Activated CD8-positive, alpha-beta memory T cell treated with anti-CD3 and anti-CD28 coated beads for 24 hours (primary cell): ENCODE measurements around the gene PTPRN2.

ENCODE experiments used
- DNase-seq: peaks from one replicate; pipeline ENCODE4 v3.0.0-alpha.2; 2020

The PTPRN2 gene

GRCh38 chr7:158097106-158097452 lies 490.5 kb downstream of the PTPRN2 start:
- no peak for DNase-seq

GRCh38 chr7:158096582-158096981 lies 491.0 kb downstream of the PTPRN2 start:
- no peak for DNase-seq

GRCh38 chr7:158094671-158095226 lies 492.9 kb downstream of the PTPRN2 start:
- DNase-seq: no peak

GRCh38 chr7:158094046-158094445 lies 493.6 kb downstream of the PTPRN2 start:
- no peak for DNase-seq

- no peak for DNase-seq
Measured at GRCh38 chr7:158093156-158093796, 494.3 kb downstream of the PTPRN2 start.

GRCh38 chr7:158087196-158087595 lies 500.4 kb downstream of the PTPRN2 start:
- DNase-seq: no peak

- no peak for DNase-seq
Measured at GRCh38 chr7:158085741-158086695, 501.6 kb downstream of the PTPRN2 start.

GRCh38 chr7:158084555-158084954 lies 503.1 kb downstream of the PTPRN2 start:
- no peak for DNase-seq

- DNase-seq: no peak
Measured at GRCh38 chr7:158083526-158084310, 503.9 kb downstream of the PTPRN2 start.

- DNase-seq: no peak
Measured at GRCh38 chr7:158082761-158083160, 504.9 kb downstream of the PTPRN2 start.

- no peak for DNase-seq
Measured at GRCh38 chr7:158080899-158081445, 506.7 kb downstream of the PTPRN2 start.

- no peak for DNase-seq
Measured at GRCh38 chr7:158077934-158078910, 509.4 kb downstream of the PTPRN2 start.

GRCh38 chr7:158077151-158077840 lies 510.3 kb downstream of the PTPRN2 start:
- DNase-seq: no peak

- DNase-seq: no peak
Measured at GRCh38 chr7:158076656-158077055, 511.0 kb downstream of the PTPRN2 start.

- no peak for DNase-seq
Measured at GRCh38 chr7:158076215-158076614, 511.4 kb downstream of the PTPRN2 start.

- DNase-seq: no peak
Measured at GRCh38 chr7:158075633-158076001, 512.0 kb downstream of the PTPRN2 start.

- no peak for DNase-seq
Measured at GRCh38 chr7:158074896-158075632, 512.6 kb downstream of the PTPRN2 start.

- DNase-seq: no peak
Measured at GRCh38 chr7:158073845-158074840, 513.5 kb downstream of the PTPRN2 start.
